K562 (cell line): ENCODE measurements around the gene TOM1L1. TPM values are rescaled to one million over a fixed set of nuclear protein-coding genes. Genes with fewer than 3 reads are reported as not detected.
A peak's percentile ranks its signal among the peaks of the same experiment; 100 is the strongest.

ENCODE experiments used
- ATAC-seq: fragments of 200-7000 bp; cut with Tn5 transposase; 3 replicates; pipeline ENCODE4 v1.9.1; 2020; ENCODE audit warnings: moderate library complexity
- BruUV-seq: library from RNA; stranded (reverse); fragments of 400-500 nt; replicated peaks from 2 replicates; lab custom pipeline; 2021; lab: Mats Ljungman, UMichigan
- CTCF ChIA-PET: fragments of 300-600 bp; formaldehyde crosslinking; extraction: SDS; loops from one replicate; lab custom pipeline; 2021; ENCODE audit warnings: low intra/inter-chr PET ratio; lab: Yijun Ruan, JAX
- POLR2A ChIA-PET: fragments of 300-600, 350-650 bp; sonication (Branson Sonifier 250); formaldehyde crosslinking; extraction: SDS; loops from one replicate; lab custom pipeline; 2021; ENCODE audit warnings: antibody characterized with exemption, inconsistent platforms; lab: Yijun Ruan, JAX
- DNase-seq, 4 experiments: peaks; one replicate each; pipeline versions ENCODE4 v3.0.0 to v3.0.0-alpha.2; 2011 to 2018; ENCODE audit warnings: low spot score in 3 of 4, mixed read lengths in 3 of 4; ENCODE audit errors: extremely low read depth in 1 of 4
- FAIRE-seq: peaks from 2 replicates; lab custom pipeline; 2011; peaks lifted over from hg19 to GRCh38; lab: Jason Lieb, UNC
- H2AFZ ChIP-seq: 2 replicates; pipeline ENCODE4 v1.6.0; 2011; ENCODE audit warnings: low read depth, low read length, control low read depth, inconsistent platforms
- H3K27ac ChIP-seq: fragments of 200-600 bp; 3 replicates; pipeline ENCODE4 v1.8.0; 2011; ENCODE audit warnings: low read depth, mild to moderate bottlenecking, control low read depth, inconsistent platforms, low read length, moderate library complexity, mixed read lengths; ENCODE audit errors: extremely low read depth
- H3K27me3 ChIP-seq, 2 experiments: fragments of 300-600 bp in 1 of 2; 2 replicates in 1 of 2; 3 replicates in 1 of 2; pipeline versions ENCODE4 v1.6.0 to v1.8.0; 2011; ENCODE audit warnings: inconsistent platforms in 2 of 2, low read length in 2 of 2, mild to moderate bottlenecking in 1 of 2, mixed read lengths in 1 of 2, moderate library complexity in 1 of 2; ENCODE audit not compliant: control insufficient read depth in 2 of 2, insufficient read depth in 2 of 2
- H3K36me3 ChIP-seq: fragments of 300-600 bp; 3 replicates; pipeline ENCODE4 v1.8.0; 2011; ENCODE audit warnings: mild to moderate bottlenecking, low read length, inconsistent platforms; ENCODE audit not compliant: control insufficient read depth, insufficient read depth
- H3K4me1 ChIP-seq, 2 experiments: fragments of 200-600 bp in 1 of 2; replicated peaks in 1 of 2; 2 replicates in 1 of 2; 3 replicates in 1 of 2; pipeline versions ENCODE4 v1.5.1 to v1.8.0; 2011; ENCODE audit warnings: inconsistent platforms in 2 of 2, low read length in 2 of 2, mild to moderate bottlenecking in 1 of 2, mixed read lengths in 1 of 2, moderate library complexity in 1 of 2; ENCODE audit not compliant: control insufficient read depth in 2 of 2, insufficient read depth in 2 of 2
- H3K4me2 ChIP-seq: 2 replicates; pipeline ENCODE4 v1.6.1; 2011; ENCODE audit warnings: low read length, control low read depth, inconsistent platforms, mixed read lengths; ENCODE audit not compliant: insufficient read depth
- H3K4me3 ChIP-seq: fragments of 200-600 bp; sonication (generic), shearing (Covaris generic); 2 replicates; pipeline ENCODE4 v1.5.1; 2016; ENCODE audit warnings: control low read depth, inconsistent platforms
- H3K79me2 ChIP-seq: fragments of 200-600 bp; 3 replicates; pipeline ENCODE4 v1.8.0; 2011; ENCODE audit warnings: low read length, inconsistent platforms; ENCODE audit not compliant: control insufficient read depth, insufficient read depth
- H3K9ac ChIP-seq, 2 experiments: 2 replicates each; pipeline versions ENCODE4 v1.6.0 to v1.6.1; 2011; ENCODE audit warnings: low read depth in 2 of 2, low read length in 2 of 2, control low read depth in 1 of 2, inconsistent platforms in 1 of 2, mild to moderate bottlenecking in 1 of 2, mixed read lengths in 1 of 2; ENCODE audit not compliant: insufficient read depth in 1 of 2
- H3K9me1 ChIP-seq: one replicate; pipeline ENCODE4 v1.6.0; 2011; ENCODE audit warnings: inconsistent platforms, mild to moderate bottlenecking, low read length, moderate library complexity; ENCODE audit not compliant: control insufficient read depth, insufficient read depth
- H3K9me3 ChIP-seq: replicated peaks from 2 replicates; pipeline ENCODE4 v1.5.1; 2011; ENCODE audit warnings: low read depth, low read length, inconsistent platforms; ENCODE audit not compliant: control insufficient read depth, insufficient read depth
- H4K20me1 ChIP-seq: replicated peaks from 2 replicates; pipeline ENCODE4 v1.6.1; 2011; ENCODE audit warnings: low read length, inconsistent platforms, mixed read lengths; ENCODE audit not compliant: control insufficient read depth, insufficient read depth
- HDAC2 ChIP-seq: fragments of 450-650 bp; IDR thresholded peaks from 2 replicates; pipeline ENCODE4 v1.6.1; 2016; ENCODE audit warnings: mild to moderate bottlenecking
- MEIS2 ChIP-seq: fragments of 450-650 bp; IDR thresholded peaks from 2 replicates; pipeline ENCODE4 v1.6.1; 2014; ENCODE audit warnings: mild to moderate bottlenecking; ENCODE audit not compliant: partially characterized antibody
- SNIP1 ChIP-seq: fragments of 450-650 bp; IDR thresholded peaks from 2 replicates; pipeline ENCODE4 v1.7.1; 2017; ENCODE audit warnings: low read depth, mild to moderate bottlenecking
- SPI1 ChIP-seq: IDR thresholded peaks from 2 replicates; pipeline ENCODE4 v1.6.1; 2011; ENCODE audit warnings: low read depth, low read length, control low read depth, borderline replicate concordance
- WGBS: fragments of 100-300 bp; shearing (Covaris generic); methylation state at CpG from one replicate; pipeline ENCODE4 v1.1.6; 2016; ENCODE audit warnings: low coverage, mixed read lengths; ENCODE audit not compliant: insufficient coverage; ENCODE audit errors: missing lambda C conversion rate; 5-methylcytosine and 5-hydroxymethylcytosine counted together
- in situ Hi-C: fragments of 300-500 bp; cut with MboI; formaldehyde crosslinking; loops from 4 replicates; pipeline ENCODE4 v1.15.0; 2018; ENCODE audit warnings: inconsistent platforms, mixed read lengths
- intact Hi-C: fragments of 100-400 bp; cut with micrococcal nuclease; formaldehyde crosslinking; loops from 2 replicates; pipeline ENCODE4 v1.14.2; 2022
- polyA plus RNA-seq, 8 experiments: library from polyadenylated mRNA; depleted of rRNA in 4 of 8; stranded (reverse) in 5 of 8; unstranded in 3 of 8; fragments of >200 nt; fragmentation: Nextera tagmentation in 2 of 8; fragmentation: Illumina TruSeq in 1 of 8; extraction: Ambion mirVana in 2 of 8; extraction: Trizol in 1 of 8; gene quantifications; 2 replicates each; pipeline versions ENCODE4 v1.2.1 to v1.2.3, GENCODE V29; 2011 to 2014; ENCODE audit warnings: inconsistent platforms in 1 of 8, missing spikeins in 1 of 8
- total RNA-seq, 7 experiments: library from RNA; depleted of rRNA in 6 of 7; stranded (reverse); fragments of >200 nt in 6 of 7; fragmentation: Illumina TruSeq in 2 of 7; extraction: Trizol in 2 of 7; gene quantifications; 2 replicates each; pipeline versions ENCODE4 v1.2.1 to v1.2.3, GENCODE V29; 2011 to 2021; ENCODE audit warnings: low replicate concordance in 1 of 7
- TF ChIP-seq, protein P1 (sequence below), 2 experiments: IDR thresholded peaks in 1 of 2; conservative IDR thresholded peaks in 1 of 2; 2 replicates each; pipeline ENCODE4 v1.6.1; 2016; ENCODE audit warnings: low read depth in 2 of 2, mild to moderate bottlenecking in 1 of 2, missing compliant biosample characterization in 1 of 2, missing genetic modification characterization in 1 of 2, moderate library complexity in 1 of 2

The TOM1L1 gene
- total and polyA plus RNA-seq, 9 of the 15 experiments (the other 6 are each of a cell fraction or from before 2014, with no cell fraction given) = 21.3 to 74.3 (median 31.0) TPM

DNA sequence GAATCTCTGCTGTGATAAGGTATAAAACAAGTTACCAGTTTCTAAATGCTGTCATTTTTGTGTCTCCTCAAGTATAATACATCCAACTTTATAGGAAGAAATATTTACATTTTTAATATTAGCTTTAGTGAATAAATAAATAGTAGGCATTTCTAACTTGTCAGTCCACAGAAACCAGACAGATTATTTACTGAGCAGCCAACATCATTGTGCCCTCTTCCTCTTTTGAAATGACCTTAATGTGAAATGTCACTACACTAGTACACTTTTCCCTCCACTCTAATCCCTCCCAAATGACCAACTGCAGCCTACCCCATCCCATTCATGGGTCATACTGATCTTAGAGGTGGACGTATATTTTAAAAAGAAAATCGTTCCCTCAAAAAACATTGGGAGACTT is 77.1 kb downstream of the TOM1L1 start:
- CTCF ChIA-PET = no interaction called here
- DNase-seq = no peak
- no peak overlapping the region for H3K4me2 ChIP-seq
- H3K9me1 ChIP-seq = no peaks in the 10 kb centered on the region
- H3K36me3 ChIP-seq = no peaks in the 10 kb centered on the region; the same call in 1 of the 3 replicates
- peaks cover 0 to 5% of the 10 kb centered on the region in 2 experiments; a peak in 1 of 5 replicates for H3K4me1 ChIP-seq
- no peaks in the 10 kb centered on the region for H3K9me3 ChIP-seq
- ATAC-seq = no peak
- POLR2A ChIA-PET = interaction anchor here (1.0 kb wide), 1 partner anchor 10 kb away, joined by 3 read pairs; no protein-coding TSS in a partner anchor
- TF ChIP-seq HDAC2 = no peak
- TF ChIP-seq SPI1 = peak; percentile 38; the same call in 1 of the 2 replicates
- no TSS peak for BruUV-seq
- peaks cover 78% of the 10 kb centered on the region for H3K79me2 ChIP-seq
- intact Hi-C loops = no loop called here
- WGBS = 79% methylated on average over 2 of the region's 2 CpGs
- no peak overlapping the region for H3K4me3 ChIP-seq
- no peak overlapping the region for H3K9ac ChIP-seq
- in situ Hi-C loops = no loop called here
- H3K27ac ChIP-seq = no peak overlapping the region
- H4K20me1 ChIP-seq = no peaks in the 10 kb centered on the region
- no peak for FAIRE-seq
- H3K27me3 ChIP-seq = no peaks in the 10 kb centered on the region
- no peak overlapping the region for H2AFZ ChIP-seq

DNA sequence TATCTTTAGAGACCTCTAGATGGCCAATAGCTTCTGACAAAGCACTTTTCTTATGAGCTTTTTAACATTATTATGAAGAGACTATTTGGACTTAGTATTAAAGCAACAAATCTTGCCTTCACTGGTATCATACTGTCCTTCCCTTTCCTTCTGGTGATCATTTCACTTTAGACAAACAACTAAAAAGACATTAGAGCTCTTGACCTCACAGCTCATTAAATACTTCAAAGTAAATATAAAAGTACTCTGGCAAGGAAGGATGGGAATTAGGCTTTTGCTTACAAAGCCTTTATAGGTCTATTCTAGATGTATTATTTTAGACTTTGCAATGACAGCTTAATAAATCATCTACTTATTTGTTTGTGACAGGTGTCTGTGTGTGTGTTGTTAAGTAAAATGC is 79.0 kb downstream of the TOM1L1 start:
- Histone ChIP-seq H3K9ac (no peak overlapping the region), H3K4me2 (no peak overlapping the region), H3K36me3 (no peaks in the 10 kb centered on the region; the same call in 1 of the 3 replicates), H3K79me2 (peaks cover 67% of the 10 kb centered on the region), H3K9me3 (no peaks in the 10 kb centered on the region), H3K27me3 (no peaks in the 10 kb centered on the region), H3K4me3 (no peak overlapping the region), H3K27ac (no peak overlapping the region), H3K9me1 (no peaks in the 10 kb centered on the region), H3K4me1 (peaks cover 0 to 2% of the 10 kb centered on the region in 2 experiments; a peak in 1 of 5 replicates), H2AFZ (no peak overlapping the region), H4K20me1 (no peaks in the 10 kb centered on the region)
- in situ Hi-C loops (no loop called here), intact Hi-C loops (no loop called here)
- ChIA-PET CTCF (interaction anchor here (0.7 kb wide), 1 partner anchor 10 kb away, joined by 3 read pairs; no protein-coding TSS in a partner anchor), POLR2A (no interaction called here)
- FAIRE-seq (no peak), DNase-seq (no peak), ATAC-seq (no peak)
- no TSS peak for BruUV-seq
- TF ChIP-seq SNIP1 (no peak), MEIS2 (peak; percentile 17)
- TF ChIP-seq, protein P1, sequence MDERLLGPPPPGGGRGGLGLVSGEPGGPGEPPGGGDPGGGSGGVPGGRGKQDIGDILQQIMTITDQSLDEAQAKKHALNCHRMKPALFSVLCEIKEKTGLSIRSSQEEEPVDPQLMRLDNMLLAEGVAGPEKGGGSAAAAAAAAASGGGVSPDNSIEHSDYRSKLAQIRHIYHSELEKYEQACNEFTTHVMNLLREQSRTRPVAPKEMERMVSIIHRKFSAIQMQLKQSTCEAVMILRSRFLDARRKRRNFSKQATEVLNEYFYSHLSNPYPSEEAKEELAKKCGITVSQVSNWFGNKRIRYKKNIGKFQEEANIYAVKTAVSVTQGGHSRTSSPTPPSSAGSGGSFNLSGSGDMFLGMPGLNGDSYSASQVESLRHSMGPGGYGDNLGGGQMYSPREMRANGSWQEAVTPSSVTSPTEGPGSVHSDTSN (CRISPR knock-in tag; IDR thresholded peaks at IDR 0.05; ENCODE audit: low read depth) = no peak
- TF ChIP-seq, protein P1 (tag; conservative IDR thresholded peaks at IDR 0.05; ENCODE audit: low read depth) = peak; percentile 33; the same call in 1 of the 2 replicates
